ENCODE data around the gene C2orf15. TPM values are rescaled to one million over a fixed set of nuclear protein-coding genes. Genes with fewer than 3 reads are reported as not detected.

The C2orf15 gene
- total and polyA plus RNA-seq, 10 of the 15 experiments (the other 5 are each of a cell fraction or from before 2014, with no cell fraction given) = 1.4 to 3.4 (median 2.4) TPM

- POLR2A ChIA-PET = no interaction called here
- ATAC-seq (no peak), FAIRE-seq (no peak), DNase-seq (ENCODE audit: low read depth, low spot score) (no peak)
- Histone ChIP-seq H4K20me1 (ENCODE audit: control insufficient read depth, insufficient read depth) (no peaks in the 10 kb centered on the region), H3K9ac (ENCODE audit: control insufficient read depth, insufficient read depth, low read length) (no peak overlapping the region), H3K4me3 (no peak overlapping the region), H2AFZ (ENCODE audit: control insufficient read depth, low read depth, low read length) (no peak overlapping the region), H3K4me2 (ENCODE audit: control insufficient read depth, insufficient read depth) (no peak overlapping the region), H3K27me3 (replicated peaks in 1 of 2; ENCODE audit: control insufficient read depth in 2 of 2, insufficient read depth in 2 of 2, low read length in 1 of 2) (no peaks in the 10 kb centered on the region), H3K4me1 (ENCODE audit: control insufficient read depth, insufficient read depth, low read length) (no peaks in the 10 kb centered on the region), H3K36me3 (ENCODE audit: control insufficient read depth in 2 of 2, insufficient read depth in 2 of 2, low read length in 1 of 2) (no peaks in the 10 kb centered on the region), H3K27ac (ENCODE audit: control insufficient read depth, insufficient read depth) (no peak overlapping the region), H3K79me2 (ENCODE audit: control insufficient read depth, insufficient read depth, low read length) (no peaks in the 10 kb centered on the region), H3K9me3 (replicated peaks; ENCODE audit: control insufficient read depth, insufficient read depth, low read length) (no peaks in the 10 kb centered on the region)
- RAD21 ChIA-PET (ENCODE audit: unreplicated experiment) = no interaction called here
- WGBS (ENCODE audit: insufficient coverage, insufficient replicate concordance, low lambda C conversion rate, missing lambda C conversion rate) = 98% methylated on average over 2 of the region's 2 CpGs
- intact Hi-C loops (cut with micrococcal nuclease; ENCODE audit: unreplicated experiment) = no loop called here
- TF ChIP-seq MTA2 (IDR thresholded peaks at IDR 0.05; ENCODE audit: low read depth) = no peak
- SMC1A ChIA-PET (ENCODE audit: uncharacterized antibody, unreplicated experiment) = no interaction called here
- no TSS peak for BruUV-seq (replicated peaks)
- in situ Hi-C loops (cut with MboI) = no loop called here
- CTCF ChIA-PET = no interaction called here
Observed at GRCh38 chr2:99104006-99104405, 37.5 kb upstream of the C2orf15 start.

GRCh38 chr2:99106913-99107312 lies 34.6 kb upstream of the C2orf15 start:
- CTCF ChIA-PET = interaction anchor here (1.4 kb wide), 1 partner anchor 25 kb away, joined by 3 read pairs; no protein-coding TSS in a partner anchor
- Histone ChIP-seq H3K4me3 (no peak overlapping the region), H3K9me3 (replicated peaks; ENCODE audit: control insufficient read depth, insufficient read depth, low read length) (no peaks in the 10 kb centered on the region), H3K36me3 (ENCODE audit: control insufficient read depth in 2 of 2, insufficient read depth in 2 of 2, low read length in 1 of 2) (no peaks in the 10 kb centered on the region), H3K27ac (ENCODE audit: control insufficient read depth, insufficient read depth) (no peak overlapping the region), H3K4me1 (ENCODE audit: control insufficient read depth, insufficient read depth, low read length) (no peaks in the 10 kb centered on the region), H3K79me2 (ENCODE audit: control insufficient read depth, insufficient read depth, low read length) (no peaks in the 10 kb centered on the region), H4K20me1 (ENCODE audit: control insufficient read depth, insufficient read depth) (no peaks in the 10 kb centered on the region), H2AFZ (ENCODE audit: control insufficient read depth, low read depth, low read length) (no peak overlapping the region), H3K4me2 (ENCODE audit: control insufficient read depth, insufficient read depth) (no peak overlapping the region), H3K27me3 (replicated peaks in 1 of 2; ENCODE audit: control insufficient read depth in 2 of 2, insufficient read depth in 2 of 2, low read length in 1 of 2) (no peaks in the 10 kb centered on the region), H3K9ac (ENCODE audit: control insufficient read depth, insufficient read depth, low read length) (no peak overlapping the region)
- POLR2A ChIA-PET = no interaction called here
- BruUV-seq (replicated peaks) = no TSS peak
- SMC1A ChIA-PET (ENCODE audit: uncharacterized antibody, unreplicated experiment) = no interaction called here
- ATAC-seq = no peak
- DNase-seq (ENCODE audit: low read depth, low spot score) = no peak
- FAIRE-seq = peak; percentile 52
- RAD21 ChIA-PET (ENCODE audit: unreplicated experiment) = no interaction called here
- intact Hi-C loops (cut with micrococcal nuclease; ENCODE audit: unreplicated experiment) = no loop called here
- 75% methylated on average over 2 of the region's 2 CpGs for WGBS (ENCODE audit: insufficient coverage, insufficient replicate concordance, low lambda C conversion rate, missing lambda C conversion rate)
- in situ Hi-C loops (cut with MboI) = no loop called here
- TF ChIP-seq GATAD2B (conservative IDR thresholded peaks at IDR 0.05; ENCODE audit: low read depth) (no peak), ZNF687 (IDR thresholded peaks at IDR 0.05) (no peak), PAX8 (IDR thresholded peaks at IDR 0.05) (no peak), POLR2AphosphoS5 (IDR thresholded peaks at IDR 0.05; ENCODE audit: low read length) (no peak), RCOR1 (conservative IDR thresholded peaks at IDR 0.05; ENCODE audit: low read depth, low read length) (no peak), KAT2A (conservative IDR thresholded peaks at IDR 0.05; ENCODE audit: control insufficient read depth, low read depth, low read length) (no peak), KLF5 (IDR thresholded peaks at IDR 0.05; ENCODE audit: partially characterized antibody) (no peak), SP1 (IDR thresholded peaks at IDR 0.05; ENCODE audit: low read depth, low read length) (no peak), CBFB (IDR thresholded peaks at IDR 0.05; ENCODE audit: low read depth) (no peak), MXI1 (IDR thresholded peaks at IDR 0.05; ENCODE audit: low read depth, low read length) (no peak)
- TF ChIP-seq, protein P1, sequence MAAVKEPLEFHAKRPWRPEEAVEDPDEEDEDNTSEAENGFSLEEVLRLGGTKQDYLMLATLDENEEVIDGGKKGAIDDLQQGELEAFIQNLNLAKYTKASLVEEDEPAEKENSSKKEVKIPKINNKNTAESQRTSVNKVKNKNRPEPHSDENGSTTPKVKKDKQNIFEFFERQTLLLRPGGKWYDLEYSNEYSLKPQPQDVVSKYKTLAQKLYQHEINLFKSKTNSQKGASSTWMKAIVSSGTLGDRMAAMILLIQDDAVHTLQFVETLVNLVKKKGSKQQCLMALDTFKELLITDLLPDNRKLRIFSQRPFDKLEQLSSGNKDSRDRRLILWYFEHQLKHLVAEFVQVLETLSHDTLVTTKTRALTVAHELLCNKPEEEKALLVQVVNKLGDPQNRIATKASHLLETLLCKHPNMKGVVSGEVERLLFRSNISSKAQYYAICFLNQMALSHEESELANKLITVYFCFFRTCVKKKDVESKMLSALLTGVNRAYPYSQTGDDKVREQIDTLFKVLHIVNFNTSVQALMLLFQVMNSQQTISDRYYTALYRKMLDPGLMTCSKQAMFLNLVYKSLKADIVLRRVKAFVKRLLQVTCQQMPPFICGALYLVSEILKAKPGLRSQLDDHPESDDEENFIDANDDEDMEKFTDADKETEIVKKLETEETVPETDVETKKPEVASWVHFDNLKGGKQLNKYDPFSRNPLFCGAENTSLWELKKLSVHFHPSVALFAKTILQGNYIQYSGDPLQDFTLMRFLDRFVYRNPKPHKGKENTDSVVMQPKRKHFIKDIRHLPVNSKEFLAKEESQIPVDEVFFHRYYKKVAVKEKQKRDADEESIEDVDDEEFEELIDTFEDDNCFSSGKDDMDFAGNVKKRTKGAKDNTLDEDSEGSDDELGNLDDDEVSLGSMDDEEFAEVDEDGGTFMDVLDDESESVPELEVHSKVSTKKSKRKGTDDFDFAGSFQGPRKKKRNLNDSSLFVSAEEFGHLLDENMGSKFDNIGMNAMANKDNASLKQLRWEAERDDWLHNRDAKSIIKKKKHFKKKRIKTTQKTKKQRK (IDR thresholded peaks at IDR 0.05; ENCODE audit: low read depth, low read length) = no peak
